Non-pigmented ciliary epithelial cell (primary cell): ENCODE data around the gene STX10.

ENCODE experiments used
- DNase-seq: peaks from one replicate; pipeline ENCODE4 v3.0.0-alpha.2; 2010; ENCODE audit warnings: low read depth

The STX10 gene

DNA sequence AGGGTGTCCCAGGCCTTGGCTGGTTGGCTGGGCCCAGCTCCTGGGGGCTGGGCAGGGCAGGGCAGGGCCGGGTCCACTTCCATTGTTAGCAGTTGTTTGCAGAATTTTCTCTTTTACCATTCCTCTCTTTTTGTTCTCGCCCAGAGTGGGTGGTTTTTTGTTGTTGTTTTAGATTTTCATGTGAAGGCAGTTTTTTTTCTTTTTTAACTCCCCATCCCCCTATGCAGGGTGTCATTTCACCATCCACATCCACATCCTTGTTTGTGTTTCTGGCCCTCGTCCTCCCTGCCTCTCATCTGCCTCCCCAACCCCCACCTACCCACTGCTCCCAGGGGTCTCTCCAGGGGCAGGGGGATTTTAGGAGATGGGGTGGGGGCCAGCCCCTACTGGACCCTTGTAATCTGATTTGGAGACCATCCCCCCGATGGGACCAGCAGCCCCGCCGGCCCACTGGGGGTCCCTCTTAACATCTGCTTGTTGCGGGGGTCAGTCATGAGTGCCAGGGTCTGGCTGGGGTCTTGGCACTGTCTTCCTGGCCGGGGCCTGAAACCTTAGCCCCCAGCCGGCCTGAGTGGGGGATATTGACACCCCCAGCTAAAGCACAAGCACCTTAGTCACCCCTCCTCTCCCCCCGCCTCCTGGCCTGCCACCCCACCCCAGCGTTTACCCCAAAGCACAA, 10.4 kb downstream of the STX10 start:
- no peak for DNase-seq

- DNase-seq: no peak
Measured at GRCh38 chr19:13138916-13139198, 11.3 kb downstream of the STX10 start.

DNA sequence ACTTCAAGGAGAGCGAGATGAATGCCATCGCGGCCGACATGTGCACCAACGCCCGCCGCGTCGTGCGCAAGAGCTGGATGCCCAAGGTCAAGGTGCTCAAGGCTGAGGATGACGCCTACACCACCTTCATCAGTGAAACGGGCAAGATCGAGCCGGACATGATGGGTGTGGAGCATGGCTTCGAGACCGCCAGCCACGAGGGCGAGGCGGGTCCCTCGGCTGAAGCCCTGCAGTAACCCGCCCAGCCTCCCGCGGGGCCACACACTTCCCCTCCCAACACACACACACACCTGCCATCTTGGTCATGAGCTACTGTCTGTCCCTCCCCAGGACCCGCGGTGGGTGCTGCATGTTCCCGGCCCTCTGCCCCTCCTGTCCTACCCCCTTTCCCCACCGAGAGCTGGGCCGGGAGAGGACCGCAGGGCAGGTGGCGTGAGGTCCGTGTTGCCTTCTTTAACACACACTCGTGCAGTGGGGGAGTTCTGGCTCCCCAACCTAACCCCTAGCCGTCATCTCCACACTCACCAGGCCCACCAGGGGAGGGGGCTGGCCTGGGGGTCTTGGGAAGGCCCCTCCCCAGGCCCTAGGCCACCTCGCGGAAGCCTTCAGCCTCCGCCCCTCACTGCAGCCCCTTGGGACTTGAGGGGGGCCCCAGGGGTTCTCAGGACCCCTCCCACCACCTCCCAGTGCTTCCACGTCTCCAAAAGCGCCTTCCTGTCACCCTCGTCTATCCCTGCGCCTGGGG, 11.8 kb downstream of the STX10 start:
- DNase-seq: no peak

DNA sequence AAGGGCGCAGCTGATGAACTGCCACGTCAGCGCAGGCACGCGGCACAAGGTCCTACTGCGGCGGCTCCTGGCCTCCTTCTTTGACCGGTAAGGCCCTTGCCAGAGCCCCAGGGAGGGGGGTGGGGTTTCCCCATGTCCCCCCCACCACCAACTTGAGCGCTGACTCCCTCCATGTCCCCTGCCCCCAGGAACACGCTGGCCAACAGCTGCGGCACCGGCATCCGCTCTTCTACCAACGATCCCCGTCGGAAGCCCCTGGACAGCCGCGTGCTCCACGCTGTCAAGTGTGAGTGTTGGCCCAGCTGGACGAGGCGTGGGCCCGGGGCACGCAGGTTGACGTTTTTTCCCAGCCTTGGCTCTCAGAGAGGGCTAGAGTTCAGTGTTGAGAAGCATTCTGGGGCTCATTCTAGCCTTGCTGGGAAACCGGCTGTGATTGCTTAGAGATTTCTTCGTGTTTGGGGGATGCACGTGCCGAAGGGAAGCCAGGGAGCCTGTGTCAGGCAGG, 12.8 kb downstream of the STX10 start:
- no peak for DNase-seq

DNA sequence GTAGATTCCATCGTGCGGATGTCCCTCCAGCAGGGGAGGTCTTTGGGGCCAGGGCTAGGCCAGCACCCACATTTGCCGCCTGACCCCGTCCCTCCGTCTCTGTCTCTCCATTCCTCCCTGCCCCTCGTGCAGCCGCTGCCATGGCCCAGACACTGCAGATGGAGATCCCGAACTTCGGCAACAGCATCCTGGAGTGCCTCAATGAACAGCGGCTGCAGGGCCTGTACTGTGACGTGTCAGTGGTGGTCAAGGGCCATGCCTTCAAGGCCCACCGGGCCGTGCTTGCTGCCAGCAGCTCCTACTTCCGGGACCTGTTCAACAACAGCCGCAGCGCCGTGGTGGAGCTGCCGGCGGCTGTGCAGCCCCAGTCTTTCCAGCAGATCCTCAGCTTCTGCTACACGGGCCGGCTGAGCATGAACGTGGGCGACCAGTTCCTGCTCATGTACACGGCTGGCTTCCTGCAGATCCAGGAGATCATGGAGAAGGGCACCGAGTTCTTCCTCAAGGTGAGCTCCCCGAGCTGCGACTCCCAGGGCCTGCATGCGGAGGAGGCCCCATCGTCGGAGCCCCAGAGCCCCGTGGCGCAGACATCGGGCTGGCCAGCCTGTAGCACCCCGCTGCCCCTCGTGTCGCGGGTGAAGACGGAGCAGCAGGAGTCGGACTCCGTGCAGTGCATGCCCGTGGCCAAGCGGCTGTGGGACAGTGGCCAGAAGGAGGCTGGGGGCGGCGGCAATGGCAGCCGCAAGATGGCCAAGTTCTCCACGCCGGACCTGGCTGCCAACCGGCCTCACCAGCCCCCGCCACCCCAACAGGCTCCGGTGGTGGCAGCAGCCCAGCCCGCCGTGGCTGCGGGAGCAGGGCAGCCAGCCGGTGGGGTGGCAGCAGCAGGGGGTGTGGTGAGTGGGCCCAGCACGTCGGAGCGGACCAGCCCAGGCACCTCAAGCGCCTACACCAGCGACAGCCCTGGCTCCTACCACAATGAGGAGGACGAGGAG, 14.8 kb downstream of the STX10 start:
- no peak for DNase-seq

DNA sequence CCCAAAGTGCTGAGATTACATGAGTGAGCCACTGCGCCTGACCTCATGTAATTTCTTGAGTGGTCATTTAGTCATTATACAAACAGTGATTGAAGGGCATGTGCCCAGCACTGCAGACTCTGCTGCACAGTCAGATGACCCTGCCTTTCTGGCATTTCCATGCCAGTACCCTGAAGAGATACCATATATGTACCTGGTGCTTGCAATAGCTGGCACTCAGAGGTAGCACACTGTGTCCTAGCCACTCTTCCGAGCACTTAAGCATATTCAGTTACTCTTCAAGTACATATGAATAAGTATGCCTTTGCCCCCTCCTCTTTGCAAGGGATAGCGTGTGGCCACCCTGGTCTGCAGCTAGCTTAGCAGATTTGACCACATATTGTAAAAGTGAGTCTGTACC, 15.5 kb downstream of the STX10 start:
- no peak for DNase-seq

- no peak for DNase-seq
Measured at GRCh38 chr19:13133241-13133870, 16.8 kb downstream of the STX10 start.

- no peak for DNase-seq
Measured at GRCh38 chr19:13132471-13133180, 17.5 kb downstream of the STX10 start.

- DNase-seq: no peak
Measured at GRCh38 chr19:13130886-13131490, 19.2 kb downstream of the STX10 start.

GRCh38 chr19:13129384-13129783, 20.8 kb downstream of the STX10 start:
- DNase-seq: no peak

DNA sequence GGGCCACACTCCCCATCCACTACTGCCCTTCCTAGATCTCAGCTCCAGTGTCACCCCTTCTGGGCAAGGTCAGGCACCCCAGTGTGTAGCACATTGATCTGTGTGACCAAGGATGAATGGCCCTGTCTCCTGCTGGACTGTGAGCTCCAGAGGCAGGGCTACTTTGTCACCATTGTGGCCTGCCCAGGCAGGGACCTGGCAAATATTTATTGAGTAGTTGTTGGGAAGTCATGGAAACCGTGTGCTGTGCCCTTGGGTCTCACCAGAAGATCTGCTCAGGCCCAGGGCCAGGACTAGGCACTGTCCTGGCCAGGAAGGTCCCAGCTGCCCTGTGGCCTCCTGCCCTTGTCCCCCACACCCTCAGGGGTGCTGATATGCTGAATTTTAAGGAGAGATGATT, 21.6 kb downstream of the STX10 start:
- DNase-seq: no peak

DNA sequence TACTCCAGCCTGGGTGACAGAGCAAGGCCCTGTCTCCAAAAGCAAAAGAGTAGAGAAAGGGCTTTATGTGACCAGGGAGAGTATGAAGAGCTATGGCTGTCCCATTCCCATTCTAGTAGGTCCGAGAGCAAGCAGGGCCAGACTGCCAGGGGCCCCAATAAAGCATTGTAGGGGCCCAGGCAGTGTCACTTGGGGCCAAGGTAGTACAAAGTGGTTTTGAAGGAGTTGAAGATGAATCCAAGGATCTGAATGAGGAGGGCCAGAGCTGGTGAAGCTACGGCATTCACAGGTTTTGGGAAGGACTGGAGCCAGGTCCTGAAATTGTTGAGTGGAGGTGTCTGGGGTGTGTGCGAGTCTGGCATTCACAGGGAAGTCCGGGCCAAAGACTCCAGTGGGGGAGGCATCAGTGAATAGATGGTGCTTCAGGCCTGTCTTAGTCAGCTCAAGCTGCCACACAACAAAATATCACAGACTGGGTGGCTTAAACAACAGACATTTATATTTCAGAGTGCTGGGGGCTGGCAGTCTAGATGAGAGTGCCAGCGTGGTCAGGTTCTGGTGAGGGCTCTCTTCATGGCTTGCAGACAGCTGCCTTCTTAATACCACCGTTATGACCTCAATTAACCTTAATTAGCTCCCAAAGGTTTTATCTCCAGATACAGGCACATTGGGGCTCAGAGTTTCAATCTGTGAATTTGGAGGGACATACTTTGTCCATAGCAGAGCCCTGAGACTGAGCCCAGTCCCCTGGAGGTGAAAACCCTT, 22.2 kb downstream of the STX10 start:
- no peak for DNase-seq

GRCh38 chr19:13127051-13127450, 23.1 kb downstream of the STX10 start:
- DNase-seq: no peak

DNA sequence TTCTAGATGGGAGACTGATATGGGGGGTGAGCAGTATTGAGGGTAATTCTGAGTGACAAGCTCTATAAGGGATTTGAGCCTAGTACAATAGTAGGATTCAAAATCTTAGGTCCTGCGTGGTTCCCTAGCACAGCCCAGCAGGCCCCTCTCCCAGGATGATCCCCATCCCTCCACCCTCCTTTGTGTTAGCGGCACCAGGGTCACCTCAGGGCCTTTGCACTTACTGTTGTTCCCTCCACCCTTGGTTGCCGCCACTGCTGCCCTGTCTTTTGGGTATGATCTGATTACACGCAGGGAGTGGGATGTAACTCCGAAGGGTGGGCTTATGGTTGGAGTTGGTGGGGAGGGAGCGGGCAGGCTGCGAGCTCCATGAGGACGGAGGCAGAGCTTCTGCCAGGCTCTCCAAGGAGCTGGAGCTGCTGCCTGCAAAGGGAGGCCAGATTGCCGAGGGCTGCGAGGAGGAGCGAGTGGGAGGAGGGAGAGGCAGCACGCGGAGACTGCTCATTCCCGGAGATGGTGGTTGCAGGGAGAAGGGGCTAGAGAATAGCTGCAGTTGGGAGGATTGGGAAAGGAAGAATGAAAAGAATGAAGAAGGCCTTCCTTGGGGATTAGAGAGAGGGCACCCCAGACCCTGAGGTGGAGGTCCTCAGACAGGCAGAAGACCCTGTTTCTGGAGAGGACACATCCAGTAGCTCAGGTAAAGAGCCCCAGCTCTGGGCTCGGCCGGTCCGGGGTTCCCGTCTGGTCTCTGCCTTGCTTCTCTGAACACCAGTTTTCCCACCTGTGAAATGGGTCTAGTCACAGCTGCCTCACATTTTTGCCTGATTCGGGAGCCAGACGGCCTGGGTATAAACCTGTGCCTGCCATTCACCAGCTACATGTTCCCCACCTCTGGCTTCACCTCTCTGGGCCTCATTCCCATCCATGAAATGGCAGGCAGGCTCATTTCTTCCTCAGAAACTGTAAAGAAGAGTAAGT, 26.9 kb downstream of the STX10 start:
- DNase-seq: no peak

- DNase-seq: no peak
Measured at GRCh38 chr19:13122275-13122878, 27.8 kb downstream of the STX10 start.

GRCh38 chr19:13121551-13122274, 28.5 kb downstream of the STX10 start:
- DNase-seq: no peak

DNA sequence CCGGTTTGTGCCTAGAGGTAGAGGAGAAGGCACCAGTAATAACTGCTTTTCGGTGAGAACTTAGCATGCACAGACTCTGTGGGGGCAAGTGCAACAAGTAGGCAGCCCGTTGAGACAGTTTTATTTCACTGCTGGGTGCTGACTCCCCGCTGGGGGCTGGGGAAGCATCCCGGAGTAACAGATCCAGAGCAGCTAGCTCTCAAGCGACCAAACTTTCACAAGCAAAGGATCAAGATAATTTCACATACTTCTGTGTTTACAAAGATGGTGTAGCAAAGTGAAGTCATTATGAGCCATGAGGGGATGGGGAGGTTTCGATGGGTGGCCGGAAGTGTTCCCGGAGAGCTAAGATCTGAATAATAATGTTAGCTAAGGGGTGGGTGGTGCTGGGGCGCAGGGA, 29.4 kb downstream of the STX10 start:
- no peak for DNase-seq

GRCh38 chr19:13120031-13120430, 30.1 kb downstream of the STX10 start:
- no peak for DNase-seq
